Upper lobe of left lung (tissue), 6 donors: ENCODE results near the gene USH1C. TPM values are rescaled to one million over a fixed set of nuclear protein-coding genes. Genes with fewer than 3 reads are reported as not detected.

Experiments used
- ATAC-seq, 2 donors: fragments of 200-7000 bp; cut with Tn5 transposase; one replicate each; pipeline ENCODE4 v1.9.1; 2022; ENCODE audit warnings: mild to moderate bottlenecking in 2 of 2, moderate library complexity in 2 of 2; ENCODE audit not compliant: low FRiP score in 2 of 2
- DNase-seq, 2 donors: peaks; one replicate each; pipeline ENCODE4 v3.0.0-alpha.2; 2019 to 2020
- H3K27ac ChIP-seq, 4 donors: fragments of 200-600 bp; sonication (generic); one replicate each; pipeline ENCODE4 v1.5.1; 2016 to 2019
- H3K27me3 ChIP-seq, 4 donors: fragments of 200-600 bp; sonication (generic); one replicate each; pipeline ENCODE4 v1.5.1; 2017 to 2019
- H3K36me3 ChIP-seq, 4 donors: fragments of 200-600 bp; sonication (generic); one replicate each; pipeline ENCODE4 v1.5.1; 2016 to 2019
- H3K4me1 ChIP-seq, 4 donors: fragments of 200-600 bp; sonication (generic); one replicate each; pipeline ENCODE4 v1.5.1; 2018 to 2019
- H3K4me3 ChIP-seq, 4 donors: fragments of 200-600 bp; sonication (generic); one replicate each; pipeline ENCODE4 v1.5.1; 2017 to 2019; ENCODE audit warnings: mild to moderate bottlenecking in 2 of 4, moderate library complexity in 1 of 4
- H3K9me3 ChIP-seq, 4 donors: fragments of 200-600 bp; sonication (generic); one replicate each; pipeline ENCODE4 v1.5.1; 2018 to 2019
- CTCF ChIP-seq, 6 experiments: fragments of 450-650 bp in 4 of 6; fragments of 200-600 bp in 2 of 6; sonication (generic) in 2 of 6; IDR thresholded peaks; one replicate each; pipeline ENCODE4 v1.5.1; 2016 to 2019; ENCODE audit warnings: antibody characterized with exemption in 6 of 6
- EP300 ChIP-seq, 4 donors: sonication (generic); formaldehyde crosslinking; IDR thresholded peaks; one replicate each; pipeline ENCODE4 v1.5.1; 2017; ENCODE audit warnings: antibody characterized with exemption in 4 of 4, control low read depth in 2 of 4
- POLR2A ChIP-seq, 4 donors: fragments of 450-650 bp; IDR thresholded peaks; one replicate each; pipeline ENCODE4 v1.5.1; 2016 to 2017; ENCODE audit warnings: antibody characterized with exemption in 4 of 4, mild to moderate bottlenecking in 2 of 4
- POLR2AphosphoS5 ChIP-seq, 2 donors: sonication (generic); formaldehyde crosslinking; IDR thresholded peaks; one replicate each; pipeline ENCODE4 v1.5.1; 2017; ENCODE audit warnings: antibody characterized with exemption in 2 of 2
- WGBS, 2 donors: methylation state at CpG; one replicate each; pipeline ENCODE4 v1.1.5; 2017 to 2018; 5-methylcytosine and 5-hydroxymethylcytosine counted together
- total RNA-seq, 6 donors: library from RNA; depleted of rRNA in 4 of 6; stranded (reverse); fragments of >200 nt in 4 of 6; gene quantifications; one replicate each; pipeline versions ENCODE4 v1.1.0 to v1.2.1, GENCODE V29; 2016 to 2021
- donor health status: DM: no; HTN: no; CAD: no; lungs with moderate emphysema.
- donor health status: DM: no; HTN: yes; CAD: no; lungs with severe emphysema.

The USH1C gene
- total RNA-seq, 6 donors from 2014 or later: 0.20 to 2.5 (median 1.2) TPM; not detected in 3

- Histone ChIP-seq H3K9me3 (no peaks in the 10 kb centered on the region), H3K27me3 (no peaks in the 10 kb centered on the region), H3K4me3 (no peak overlapping the region), H3K36me3 (no peaks in the 10 kb centered on the region), H3K27ac (no peak overlapping the region), H3K4me1 (no peaks in the 10 kb centered on the region)
- DNase-seq: no peak
- 34 to 47% methylated on average over 5 to 6 of the region's 6 CpGs for WGBS, 2 donors
- no peak for TF ChIP-seq POLR2AphosphoS5 (IDR thresholded peaks at IDR 0.05)
- no peak for TF ChIP-seq POLR2A (IDR thresholded peaks at IDR 0.05)
- TF ChIP-seq CTCF (IDR thresholded peaks at IDR 0.05): no peak
- TF ChIP-seq EP300 (IDR thresholded peaks at IDR 0.05): no peak
- no peak for ATAC-seq
These were observed 12.5 kb downstream of the USH1C start for GRCh38 chr11:17531636-17532113.

- H3K9me3 ChIP-seq: no peaks in the 10 kb centered on the region
- DNase-seq (peak in 1 of 2 donors; percentile 63), ATAC-seq (no peak)
- WGBS, 2 donors: 77 to 80% methylated on average over 7 to 19 of the region's 22 CpGs
- H3K27ac ChIP-seq: no peak overlapping the region
- no peaks in the 10 kb centered on the region for H3K36me3 ChIP-seq
- TF ChIP-seq POLR2A (IDR thresholded peaks at IDR 0.05) (no peak), EP300 (IDR thresholded peaks at IDR 0.05) (no peak), CTCF (IDR thresholded peaks at IDR 0.05) (no peak)
- H3K4me1 ChIP-seq: no peaks in the 10 kb centered on the region
- no peaks in the 10 kb centered on the region for H3K27me3 ChIP-seq
- no peak overlapping the region for H3K4me3 ChIP-seq
These were observed 13.1 kb downstream of the USH1C start for GRCh38 chr11:17531071-17531600.

- ATAC-seq (no peak), DNase-seq (no peak)
- Histone ChIP-seq H3K4me1 (no peaks in the 10 kb centered on the region), H3K27me3 (no peaks in the 10 kb centered on the region), H3K4me3 (no peak overlapping the region), H3K9me3 (no peaks in the 10 kb centered on the region), H3K27ac (no peak overlapping the region), H3K36me3 (no peaks in the 10 kb centered on the region)
- TF ChIP-seq EP300 (IDR thresholded peaks at IDR 0.05) (no peak), POLR2A (IDR thresholded peaks at IDR 0.05) (no peak), CTCF (IDR thresholded peaks at IDR 0.05) (no peak), POLR2AphosphoS5 (IDR thresholded peaks at IDR 0.05) (no peak)
- WGBS, 2 donors: 79% methylated on average over 10 of the region's 10 CpGs
These were observed 14.4 kb downstream of the USH1C start for GRCh38 chr11:17529844-17530185.

GRCh38 chr11:17528906-17529843 is 15.0 kb downstream of the USH1C start:
- Histone ChIP-seq H3K4me1 (no peaks in the 10 kb centered on the region), H3K27ac (no peak overlapping the region), H3K36me3 (no peaks in the 10 kb centered on the region), H3K27me3 (no peaks in the 10 kb centered on the region), H3K9me3 (no peaks in the 10 kb centered on the region), H3K4me3 (no peak overlapping the region)
- no peak for TF ChIP-seq POLR2AphosphoS5 (IDR thresholded peaks at IDR 0.05)
- TF ChIP-seq CTCF (IDR thresholded peaks at IDR 0.05): no peak
- TF ChIP-seq POLR2A (IDR thresholded peaks at IDR 0.05): no peak
- no peak for TF ChIP-seq EP300 (IDR thresholded peaks at IDR 0.05)
- WGBS, 2 donors: 75 to 78% methylated on average over 13 to 14 of the region's 14 CpGs
- ATAC-seq (no peak), DNase-seq (no peak)
